Vagina (tissue), 2 donors: ENCODE measurements around the gene BNIP1.

Experiments
- CTCF ChIP-seq, 3 experiments: fragments of 450-650 bp in 2 of 3; fragments of 200-600 bp in 1 of 3; sonication (generic) in 1 of 3; IDR thresholded peaks; one replicate each; pipeline ENCODE4 v1.5.1; 2017 to 2019; ENCODE audit warnings: antibody characterized with exemption in 3 of 3, mild to moderate bottlenecking in 2 of 3, moderate library complexity in 2 of 3
- POLR2AphosphoS5 ChIP-seq, 2 donors: sonication (generic); formaldehyde crosslinking; IDR thresholded peaks; one replicate each; pipeline ENCODE4 v1.9.0; 2017; ENCODE audit warnings: antibody characterized with exemption in 2 of 2, mild to moderate bottlenecking in 2 of 2, low read depth in 1 of 2; ENCODE audit not compliant: insufficient read depth in 1 of 2

DNA sequence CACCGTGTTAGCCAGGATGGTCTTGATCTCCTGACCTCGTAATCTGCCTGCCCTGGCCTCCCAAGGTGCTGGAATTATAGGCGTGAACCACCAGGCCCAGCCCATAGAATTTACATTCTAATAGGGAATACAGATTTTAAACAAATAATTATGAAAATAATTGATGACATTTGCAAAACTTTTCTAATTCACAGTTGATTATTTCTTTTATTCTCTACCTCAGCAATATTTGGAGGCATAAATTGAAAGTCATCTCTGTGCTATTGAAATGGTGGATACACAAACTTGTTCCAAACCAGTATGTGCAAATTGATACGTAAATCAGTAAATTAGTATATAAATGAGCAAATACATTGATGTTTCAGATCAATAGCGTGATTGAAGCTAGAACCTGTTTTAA is 8.2 kb downstream of the BNIP1 start:
- TF ChIP-seq CTCF (IDR thresholded peaks at IDR 0.05) (no peak), POLR2AphosphoS5 (IDR thresholded peaks at IDR 0.05; ENCODE audit: insufficient read depth in 1 of 2, low read depth in 1 of 2) (no peak)
